Measurements from ENCODE around the gene TMEM150B.

GRCh38 chr19:55305491-55305890, 19.6 kb downstream of the TMEM150B start:
- TF ChIP-seq, protein P1, sequence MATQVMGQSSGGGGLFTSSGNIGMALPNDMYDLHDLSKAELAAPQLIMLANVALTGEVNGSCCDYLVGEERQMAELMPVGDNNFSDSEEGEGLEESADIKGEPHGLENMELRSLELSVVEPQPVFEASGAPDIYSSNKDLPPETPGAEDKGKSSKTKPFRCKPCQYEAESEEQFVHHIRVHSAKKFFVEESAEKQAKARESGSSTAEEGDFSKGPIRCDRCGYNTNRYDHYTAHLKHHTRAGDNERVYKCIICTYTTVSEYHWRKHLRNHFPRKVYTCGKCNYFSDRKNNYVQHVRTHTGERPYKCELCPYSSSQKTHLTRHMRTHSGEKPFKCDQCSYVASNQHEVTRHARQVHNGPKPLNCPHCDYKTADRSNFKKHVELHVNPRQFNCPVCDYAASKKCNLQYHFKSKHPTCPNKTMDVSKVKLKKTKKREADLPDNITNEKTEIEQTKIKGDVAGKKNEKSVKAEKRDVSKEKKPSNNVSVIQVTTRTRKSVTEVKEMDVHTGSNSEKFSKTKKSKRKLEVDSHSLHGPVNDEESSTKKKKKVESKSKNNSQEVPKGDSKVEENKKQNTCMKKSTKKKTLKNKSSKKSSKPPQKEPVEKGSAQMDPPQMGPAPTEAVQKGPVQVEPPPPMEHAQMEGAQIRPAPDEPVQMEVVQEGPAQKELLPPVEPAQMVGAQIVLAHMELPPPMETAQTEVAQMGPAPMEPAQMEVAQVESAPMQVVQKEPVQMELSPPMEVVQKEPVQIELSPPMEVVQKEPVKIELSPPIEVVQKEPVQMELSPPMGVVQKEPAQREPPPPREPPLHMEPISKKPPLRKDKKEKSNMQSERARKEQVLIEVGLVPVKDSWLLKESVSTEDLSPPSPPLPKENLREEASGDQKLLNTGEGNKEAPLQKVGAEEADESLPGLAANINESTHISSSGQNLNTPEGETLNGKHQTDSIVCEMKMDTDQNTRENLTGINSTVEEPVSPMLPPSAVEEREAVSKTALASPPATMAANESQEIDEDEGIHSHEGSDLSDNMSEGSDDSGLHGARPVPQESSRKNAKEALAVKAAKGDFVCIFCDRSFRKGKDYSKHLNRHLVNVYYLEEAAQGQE (IDR thresholded peaks at IDR 0.05; ENCODE audit: borderline replicate concordance) = no peak
- TF ChIP-seq, protein P2, sequence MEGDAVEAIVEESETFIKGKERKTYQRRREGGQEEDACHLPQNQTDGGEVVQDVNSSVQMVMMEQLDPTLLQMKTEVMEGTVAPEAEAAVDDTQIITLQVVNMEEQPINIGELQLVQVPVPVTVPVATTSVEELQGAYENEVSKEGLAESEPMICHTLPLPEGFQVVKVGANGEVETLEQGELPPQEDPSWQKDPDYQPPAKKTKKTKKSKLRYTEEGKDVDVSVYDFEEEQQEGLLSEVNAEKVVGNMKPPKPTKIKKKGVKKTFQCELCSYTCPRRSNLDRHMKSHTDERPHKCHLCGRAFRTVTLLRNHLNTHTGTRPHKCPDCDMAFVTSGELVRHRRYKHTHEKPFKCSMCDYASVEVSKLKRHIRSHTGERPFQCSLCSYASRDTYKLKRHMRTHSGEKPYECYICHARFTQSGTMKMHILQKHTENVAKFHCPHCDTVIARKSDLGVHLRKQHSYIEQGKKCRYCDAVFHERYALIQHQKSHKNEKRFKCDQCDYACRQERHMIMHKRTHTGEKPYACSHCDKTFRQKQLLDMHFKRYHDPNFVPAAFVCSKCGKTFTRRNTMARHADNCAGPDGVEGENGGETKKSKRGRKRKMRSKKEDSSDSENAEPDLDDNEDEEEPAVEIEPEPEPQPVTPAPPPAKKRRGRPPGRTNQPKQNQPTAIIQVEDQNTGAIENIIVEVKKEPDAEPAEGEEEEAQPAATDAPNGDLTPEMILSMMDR (IDR thresholded peaks at IDR 0.05; ENCODE audit: poor library complexity, severe bottlenecking) = no peak
- no peak for TF ChIP-seq TAF1 (IDR thresholded peaks at IDR 0.05; ENCODE audit: low read depth)
- no peak for TF ChIP-seq EP300 (conservative IDR thresholded peaks at IDR 0.05; ENCODE audit: poor library complexity, severe bottlenecking)
- no peak for TF ChIP-seq EZH2 (IDR thresholded peaks at IDR 0.05; ENCODE audit: borderline replicate concordance, insufficient read depth, low read length, poor library complexity, severe bottlenecking)
- no peak for TF ChIP-seq RAD21 (conservative IDR thresholded peaks at IDR 0.05)
- no peak for TF ChIP-seq POLR2AphosphoS5 (IDR thresholded peaks at IDR 0.05)
- TF ChIP-seq SMC3 (conservative IDR thresholded peaks at IDR 0.05; ENCODE audit: poor library complexity) = no peak
- no peak for TF ChIP-seq MXI1 (conservative IDR thresholded peaks at IDR 0.05; ENCODE audit: poor library complexity, severe bottlenecking)

All from neural cell (in vitro differentiated cells).